Activated B cell treated with CpG ODN at 0.5 μM for 24 hours (primary cell): Measurements from ENCODE around the gene NARF. TPM values are rescaled to one million over a fixed set of nuclear protein-coding genes. Genes with fewer than 3 reads are reported as not detected.
"Not testable (repeated sequence)": the region's sequence is repeated elsewhere in the genome, so short reads cannot be mapped to it uniquely, and the experiment has no call there.

ENCODE experiments used
- ATAC-seq: fragments of 200-7000 bp; cut with Tn5 transposase; one replicate; pipeline ENCODE4 v1.10.0; 2021; ENCODE audit warnings: low read depth, mild to moderate bottlenecking, moderate library complexity
- CTCF ChIA-PET: fragments of 350-600 bp; sonication (Branson Sonifier 250); formaldehyde crosslinking; loops from one replicate; lab custom pipeline; 2021; ENCODE audit warnings: antibody characterized with exemption; lab: Charles Lee
- POLR2A ChIA-PET: fragments of 350-600 bp; sonication (Branson Sonifier 250); formaldehyde crosslinking; loops from one replicate; lab custom pipeline; 2021; ENCODE audit warnings: antibody characterized with exemption; lab: Charles Lee
- DNase-seq: peaks from one replicate; pipeline ENCODE4 v3.0.0; 2022
- H3K27ac Mint-ChIP-seq: one replicate; pipeline ENCODE4 v1.8.0; 2020; ENCODE audit warnings: mixed read lengths
- H3K27me3 Mint-ChIP-seq: one replicate; pipeline ENCODE4 v1.8.0; 2021; ENCODE audit warnings: mixed read lengths
- H3K36me3 Mint-ChIP-seq: one replicate; pipeline ENCODE4 v1.8.0; 2021; ENCODE audit warnings: low read depth, mixed read lengths
- H3K4me1 Mint-ChIP-seq: one replicate; pipeline ENCODE4 v1.8.0; 2021; ENCODE audit warnings: mixed read lengths
- H3K4me3 Mint-ChIP-seq: one replicate; pipeline ENCODE4 v1.8.0; 2020; ENCODE audit warnings: mild to moderate bottlenecking, mixed read lengths
- H3K9me3 Mint-ChIP-seq: one replicate; pipeline ENCODE4 v1.8.0; 2020; ENCODE audit warnings: mixed read lengths
- intact Hi-C: fragments of 100-400 bp; cut with micrococcal nuclease; formaldehyde crosslinking; loops from one replicate; pipeline ENCODE4 v1.15.1; 2024
- total RNA-seq: library from RNA; stranded (reverse); gene quantifications from 2 replicates; pipeline ENCODE4 v1.2.3, GENCODE V29; 2022
- TF ChIP-seq, protein P1 (sequence below): fragments of 200-600 bp; IDR thresholded peaks from one replicate; pipeline ENCODE4 v1.8.0; 2022; ENCODE audit warnings: antibody characterized with exemption, mild to moderate bottlenecking

NARF gene
- total RNA-seq, 1 donor from 2014 or later = 81.9 TPM

DNA sequence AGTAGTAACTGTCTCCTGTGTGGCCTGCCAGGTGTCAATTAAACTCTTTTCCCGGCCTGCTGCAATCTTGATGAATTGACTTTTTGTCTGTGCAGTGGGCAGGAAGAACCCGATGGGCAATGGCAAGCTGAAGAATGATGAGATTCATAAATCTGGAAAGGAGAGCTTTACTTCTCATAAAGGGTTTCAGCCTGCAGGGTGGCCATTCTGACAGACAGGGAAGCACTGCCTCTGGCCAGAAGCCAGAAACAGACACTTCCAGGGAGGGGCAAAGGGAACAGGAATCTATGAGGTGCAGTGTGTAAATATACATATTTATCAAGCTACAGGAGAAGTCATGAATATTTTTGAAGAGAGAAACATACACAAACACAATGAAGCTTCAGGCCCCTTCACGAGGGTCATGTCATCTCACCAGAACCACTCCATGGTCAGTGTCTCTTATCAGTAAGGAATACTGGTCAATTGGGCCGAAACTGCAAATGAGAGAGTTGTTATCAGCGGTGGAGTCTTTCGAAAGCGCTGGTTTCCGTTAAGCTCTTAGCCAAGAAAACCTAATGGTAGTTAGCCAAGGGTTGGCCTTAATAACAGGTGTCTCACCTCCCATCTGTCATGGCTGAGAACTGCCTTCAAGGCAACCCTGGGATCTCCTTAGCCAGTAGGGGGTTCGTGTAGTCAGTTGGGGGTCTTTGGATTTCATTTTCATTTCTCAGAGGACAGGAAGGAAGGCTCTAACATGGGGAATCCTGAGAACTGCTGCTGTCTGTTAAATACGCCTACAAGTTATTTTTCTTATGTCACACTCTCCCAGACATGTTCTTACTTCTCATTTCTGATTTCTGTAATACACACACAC is 1.2 kb upstream of the NARF start:
- H3K4me1 Mint-ChIP-seq = peaks cover 19% of the 10 kb centered on the region
- peak overlapping the region; percentile 96 for H3K27ac Mint-ChIP-seq
- ATAC-seq = peak; percentile 2
- POLR2A ChIA-PET = interaction anchor here (0.9 to 4.9 kb wide), 15 partner anchors 9 to 183 kb away, joined by 3 to 99 read pairs (median 7); partner anchors contain the start of genes CSNK1D, FOXK2, HEXD and OGFOD3
- H3K4me3 Mint-ChIP-seq = peak overlapping the region; percentile 88
- H3K27me3 Mint-ChIP-seq = no peaks in the 10 kb centered on the region
- TF ChIP-seq, protein P1, sequence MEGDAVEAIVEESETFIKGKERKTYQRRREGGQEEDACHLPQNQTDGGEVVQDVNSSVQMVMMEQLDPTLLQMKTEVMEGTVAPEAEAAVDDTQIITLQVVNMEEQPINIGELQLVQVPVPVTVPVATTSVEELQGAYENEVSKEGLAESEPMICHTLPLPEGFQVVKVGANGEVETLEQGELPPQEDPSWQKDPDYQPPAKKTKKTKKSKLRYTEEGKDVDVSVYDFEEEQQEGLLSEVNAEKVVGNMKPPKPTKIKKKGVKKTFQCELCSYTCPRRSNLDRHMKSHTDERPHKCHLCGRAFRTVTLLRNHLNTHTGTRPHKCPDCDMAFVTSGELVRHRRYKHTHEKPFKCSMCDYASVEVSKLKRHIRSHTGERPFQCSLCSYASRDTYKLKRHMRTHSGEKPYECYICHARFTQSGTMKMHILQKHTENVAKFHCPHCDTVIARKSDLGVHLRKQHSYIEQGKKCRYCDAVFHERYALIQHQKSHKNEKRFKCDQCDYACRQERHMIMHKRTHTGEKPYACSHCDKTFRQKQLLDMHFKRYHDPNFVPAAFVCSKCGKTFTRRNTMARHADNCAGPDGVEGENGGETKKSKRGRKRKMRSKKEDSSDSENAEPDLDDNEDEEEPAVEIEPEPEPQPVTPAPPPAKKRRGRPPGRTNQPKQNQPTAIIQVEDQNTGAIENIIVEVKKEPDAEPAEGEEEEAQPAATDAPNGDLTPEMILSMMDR = no peak
- DNase-seq = no peak
- intact Hi-C loops = loop anchor here (5.0 kb wide), 1 partner anchor 775 kb away; the partner anchor contains the start of genes ARL16 and HGS
- H3K36me3 Mint-ChIP-seq = peaks cover 17% of the 10 kb centered on the region
- no peaks in the 10 kb centered on the region for H3K9me3 Mint-ChIP-seq
- CTCF ChIA-PET = no interaction called here

DNA sequence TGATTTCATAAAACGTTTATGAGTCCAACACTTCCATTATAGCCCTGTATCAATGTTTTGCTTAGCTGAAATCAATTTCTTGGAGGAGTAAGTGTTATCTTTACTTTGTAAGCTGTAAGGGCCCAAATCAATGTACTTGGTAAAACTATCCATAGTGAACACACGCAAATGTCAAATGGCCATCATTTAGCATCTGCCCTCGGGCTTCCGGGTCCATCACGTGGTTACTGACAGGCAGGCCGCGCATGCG is 687 bp upstream of the NARF start:
- TF ChIP-seq, protein P1 = no peak
- no peaks in the 10 kb centered on the region for H3K9me3 Mint-ChIP-seq
- H3K27ac Mint-ChIP-seq = peak overlapping the region; percentile 96
- peak overlapping the region; percentile 88 for H3K4me3 Mint-ChIP-seq
- CTCF ChIA-PET = no interaction called here
- H3K36me3 Mint-ChIP-seq = peaks cover 22% of the 10 kb centered on the region
- DNase-seq (no peak), ATAC-seq (no peak)
- peaks cover 19% of the 10 kb centered on the region for H3K4me1 Mint-ChIP-seq
- intact Hi-C loops = loop anchor here (1.0 to 5.0 kb wide), 6 partner anchors 9 to 776 kb away; partner anchors contain the start of genes ARL16, FOXK2, HEXD and HGS
- no peaks in the 10 kb centered on the region for H3K27me3 Mint-ChIP-seq
- POLR2A ChIA-PET = interaction anchor here (0.9 to 4.9 kb wide), 15 partner anchors 10 to 184 kb away, joined by 3 to 99 read pairs (median 7); partner anchors contain the start of genes CSNK1D, FOXK2, HEXD and OGFOD3

DNA sequence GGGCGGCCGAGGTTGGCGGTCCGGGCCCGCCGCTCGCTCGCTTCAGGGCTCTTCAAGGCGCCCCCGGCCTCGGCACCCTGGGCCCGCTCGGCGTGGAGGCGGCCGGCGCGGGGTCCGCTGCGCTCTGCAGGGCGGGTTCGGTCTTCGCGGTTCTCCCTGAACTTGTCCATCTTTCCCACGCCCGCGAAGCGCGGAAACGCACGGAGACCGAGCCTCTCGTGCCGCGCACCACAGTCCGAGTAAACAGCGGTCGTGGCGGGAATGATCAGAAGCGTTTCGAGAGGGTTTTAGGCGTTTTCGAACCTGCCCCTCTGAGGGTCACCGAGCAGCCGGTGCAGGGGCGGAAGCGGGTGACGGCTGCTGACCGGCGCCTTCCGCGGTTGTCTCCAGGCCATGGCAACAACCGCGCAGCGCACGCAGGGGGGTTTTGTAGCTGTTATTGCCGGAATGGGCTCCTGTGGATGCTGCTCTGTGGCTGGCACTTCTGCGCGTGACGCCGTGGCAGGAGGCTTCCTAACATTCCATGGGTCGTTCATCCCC is 414 bp downstream of the NARF start:
- H3K9me3 Mint-ChIP-seq = no peaks in the 10 kb centered on the region
- TF ChIP-seq, protein P1 = no peak
- DNase-seq (no peak), ATAC-seq (no peak)
- CTCF ChIA-PET = no interaction called here
- peaks cover 19% of the 10 kb centered on the region for H3K4me1 Mint-ChIP-seq
- H3K4me3 Mint-ChIP-seq = peak overlapping the region; percentile 88
- intact Hi-C loops = loop anchor here (1.0 to 5.0 kb wide), 6 partner anchors 10 to 777 kb away; partner anchors contain the start of genes ARL16, FOXK2, HEXD and HGS
- peaks cover 33% of the 10 kb centered on the region for H3K36me3 Mint-ChIP-seq
- no peaks in the 10 kb centered on the region for H3K27me3 Mint-ChIP-seq
- POLR2A ChIA-PET = interaction anchor here (0.6 to 4.9 kb wide), 5 partner anchors 11 to 115 kb away, joined by 3 to 99 read pairs (median 5); no protein-coding TSS in a partner anchor
- peak overlapping the region; percentile 70 for H3K27ac Mint-ChIP-seq

DNA sequence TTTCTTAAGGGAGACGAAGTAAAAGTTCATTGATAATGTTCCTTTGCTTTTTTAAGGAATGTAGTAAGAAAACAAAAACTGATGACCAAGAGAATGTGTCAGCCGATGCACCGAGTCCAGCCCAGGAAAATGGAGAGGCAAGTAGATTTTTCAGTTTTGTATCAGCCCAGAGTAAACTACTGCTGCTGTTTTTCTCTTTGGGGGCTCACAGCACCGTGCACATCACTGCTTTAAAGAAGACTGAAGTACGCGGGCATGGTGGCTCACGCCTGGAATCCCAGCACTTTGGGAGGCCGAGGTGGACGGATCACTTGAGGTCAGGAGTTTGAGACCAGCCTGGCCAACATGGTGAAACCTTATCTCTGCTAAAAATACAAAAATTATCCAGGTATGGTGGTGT is 1.4 kb downstream of the NARF start:
- H3K4me3 Mint-ChIP-seq, H3K27me3 Mint-ChIP-seq, DNase-seq, H3K27ac Mint-ChIP-seq, H3K9me3 Mint-ChIP-seq, ATAC-seq, CTCF ChIA-PET: not testable (repeated sequence)
- intact Hi-C loops = loop anchor here (5.0 kb wide), 1 partner anchor 778 kb away; the partner anchor contains the start of genes ARL16 and HGS
- Mint-ChIP-seq H3K4me1 (peaks cover 19% of the 10 kb centered on the region), H3K36me3 (peaks cover 43% of the 10 kb centered on the region)
- POLR2A ChIA-PET = interaction anchor here (0.6 to 4.9 kb wide), 4 partner anchors 12 to 59 kb away, joined by 3 to 99 read pairs (median 4); no protein-coding TSS in a partner anchor

DNA sequence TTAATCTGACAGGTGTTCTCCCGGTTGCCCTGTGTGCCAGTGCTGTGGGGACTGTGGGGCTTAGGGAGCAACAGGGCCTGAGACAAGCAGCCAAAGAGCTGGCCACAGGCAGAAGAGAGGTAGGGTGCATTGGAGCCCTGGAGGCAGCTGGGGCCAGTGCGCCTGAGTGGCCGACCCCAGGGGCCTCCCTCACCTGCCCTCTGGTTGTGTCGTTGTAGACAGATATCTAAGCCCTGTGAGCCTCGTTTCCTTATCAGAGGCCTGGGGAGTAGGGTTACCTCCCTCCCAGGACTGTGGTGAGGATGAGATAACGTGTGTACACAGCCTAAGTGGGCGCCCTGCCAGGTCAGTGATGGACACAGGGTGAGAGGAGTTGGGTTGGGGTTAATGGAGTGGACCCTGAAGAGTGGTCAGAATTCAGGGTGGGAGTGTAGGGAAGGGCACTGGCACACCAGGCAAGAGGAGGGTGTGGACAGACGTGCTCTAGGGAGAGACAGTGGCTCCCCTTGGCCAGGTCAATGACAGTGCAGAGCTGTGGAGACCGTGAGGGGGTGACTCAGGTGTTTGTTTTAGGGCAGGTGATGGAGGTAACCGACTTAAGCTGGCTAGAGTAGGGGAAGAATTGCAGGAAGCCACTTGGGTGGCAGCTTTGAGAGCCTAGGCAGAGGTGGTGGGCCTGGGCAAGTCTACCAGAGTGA is 3.4 kb downstream of the NARF start:
- Mint-ChIP-seq H3K27me3 (no peaks in the 10 kb centered on the region), H3K36me3 (peaks cover 63% of the 10 kb centered on the region), H3K4me3 (no peak overlapping the region), H3K4me1 (peaks cover 14% of the 10 kb centered on the region), H3K27ac (no peak overlapping the region), H3K9me3 (no peaks in the 10 kb centered on the region)
- TF ChIP-seq, protein P1 = no peak
- intact Hi-C loops = no loop called here
- ATAC-seq (no peak), DNase-seq (no peak)
- ChIA-PET POLR2A (interaction anchor here (0.6 to 4.9 kb wide), 4 partner anchors 12 to 119 kb away, joined by 4 to 99 read pairs (median 6); no protein-coding TSS in a partner anchor), CTCF (no interaction called here)
